A172 (cell line): ENCODE measurements around the gene PKN2. TPM values are rescaled to one million over a fixed set of nuclear protein-coding genes. Genes with fewer than 3 reads are reported as not detected.
"Not testable (repeated sequence)": the region's sequence is repeated elsewhere in the genome, so short reads cannot be mapped to it uniquely, and the experiment has no call there.

ENCODE experiments used
- DNase-seq: peaks from one replicate; pipeline ENCODE4 v3.0.0-alpha.2; 2015; ENCODE audit warnings: low spot score
- total RNA-seq: library from RNA; depleted of rRNA; stranded (reverse); fragments of >200 nt; shearing (Covaris generic); gene quantifications from 2 replicates; pipeline ENCODE4 v1.2.3, GENCODE V29; 2014; rRNA removed

Gene PKN2
- total RNA-seq, 1 experiment from 2014 or later = 15.7 TPM

DNA sequence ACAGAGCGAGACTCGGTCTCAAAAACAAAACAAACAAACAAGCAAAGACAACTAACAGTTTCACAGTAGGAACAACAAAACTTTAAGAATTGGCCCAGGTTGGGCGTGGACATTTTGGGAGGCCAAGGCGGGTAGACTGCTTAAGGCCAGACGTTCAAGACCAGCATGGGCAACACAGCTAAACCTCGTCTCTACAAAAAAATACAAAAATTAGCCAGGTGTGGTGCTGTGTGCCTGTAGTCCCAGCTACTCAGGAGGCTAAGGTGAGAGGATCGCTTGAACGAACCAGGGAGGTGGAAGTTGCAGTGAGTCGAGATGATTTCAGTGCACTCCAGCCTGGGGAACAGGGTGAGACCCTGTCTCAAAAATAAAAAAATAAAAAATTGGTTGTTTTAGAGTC is 193.8 kb downstream of the PKN2 start:
- no peak for DNase-seq

DNA sequence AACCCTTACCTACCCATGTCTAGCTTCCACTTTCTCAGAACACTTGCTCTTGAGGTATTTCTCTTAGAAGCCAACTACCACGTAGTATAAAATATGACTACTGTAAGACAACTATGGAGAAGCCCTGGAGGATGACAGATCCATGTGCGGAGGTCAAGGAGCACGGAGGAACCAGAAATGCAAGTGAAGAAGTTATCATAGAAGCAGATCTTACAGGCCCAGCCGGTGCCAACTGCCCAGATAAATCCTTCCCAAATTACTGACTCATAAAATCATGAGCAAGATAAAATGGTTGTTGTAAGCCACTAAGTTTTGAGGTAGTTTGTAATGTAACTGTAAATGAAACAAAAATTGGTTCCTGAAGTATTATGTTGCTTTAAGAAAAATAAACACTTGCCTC is 194.7 kb downstream of the PKN2 start:
- no peak for DNase-seq

DNA sequence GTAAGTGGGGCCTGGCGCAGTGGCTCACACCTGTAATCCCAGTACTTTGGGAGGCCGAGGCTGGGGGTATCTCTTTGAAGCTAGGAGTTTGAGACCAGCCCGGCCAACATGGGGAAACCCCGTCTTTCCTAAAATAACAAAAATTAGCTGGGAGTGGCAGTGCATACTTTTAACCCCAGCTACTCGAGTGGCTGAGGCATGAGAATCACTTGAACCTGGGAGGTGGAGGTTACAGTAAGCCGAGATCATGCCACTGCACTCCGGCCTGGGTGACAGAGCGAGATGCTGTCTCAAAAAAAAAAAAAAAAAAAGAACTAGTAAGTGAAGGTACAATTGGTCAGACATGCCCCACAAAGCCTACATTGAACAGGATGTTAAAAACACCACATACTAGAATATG is 196.6 kb downstream of the PKN2 start:
- DNase-seq = not testable (repeated sequence)

DNA sequence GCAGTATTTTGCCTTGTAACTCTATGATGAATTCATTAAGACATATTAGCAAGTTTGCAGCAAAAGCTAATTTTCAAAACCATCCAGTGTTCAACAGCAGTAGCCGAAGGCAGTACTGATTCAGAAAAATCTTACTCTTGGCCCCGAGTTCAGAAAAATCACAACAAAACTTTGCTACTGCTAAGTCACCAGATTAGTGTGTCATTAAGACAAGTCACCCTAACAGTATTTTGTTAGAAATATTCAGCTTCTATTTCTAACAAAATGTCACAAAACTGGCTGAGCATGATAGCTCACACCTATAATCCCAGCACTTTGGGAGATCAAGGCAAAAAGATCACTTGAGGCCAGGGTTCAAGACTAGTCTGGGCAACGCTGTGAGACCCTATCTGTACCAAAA is 199.1 kb downstream of the PKN2 start:
- DNase-seq = no peak

Other genes starting within 250 kb of the PKN2 start
- 32.7 and 37.0 TPM in 2 replicates for gene GTF2B, start 207.3 kb downstream of the PKN2 start, total RNA-seq